GM21529 (cell line): ENCODE measurements around the gene DNAH7.
"Not testable (repeated sequence)": the region's sequence is repeated elsewhere in the genome, so short reads cannot be mapped to it uniquely, and the experiment has no call there.

Experiments
- ATAC-seq: cut with Tn5 transposase; IDR thresholded peaks from one replicate; pipeline ENCODE4 v1.9.1; 2021; ENCODE audit not compliant: unreplicated experiment

DNAH7 gene

GRCh38 chr2:195734395-195734794 is 334.2 kb downstream of the DNAH7 start:
- ATAC-seq: no peak

GRCh38 chr2:195733831-195734230 is 334.8 kb downstream of the DNAH7 start:
- ATAC-seq: no peak

GRCh38 chr2:195732574-195732973 is 336.1 kb downstream of the DNAH7 start:
- ATAC-seq: no peak

- no peak for ATAC-seq
Measured at GRCh38 chr2:195730912-195731311, 337.7 kb downstream of the DNAH7 start.

- ATAC-seq: no peak
Measured at GRCh38 chr2:195727106-195727505, 341.5 kb downstream of the DNAH7 start.

- ATAC-seq: no peak
Measured at GRCh38 chr2:195722075-195722474, 346.6 kb downstream of the DNAH7 start.

GRCh38 chr2:195721042-195721441 is 347.6 kb downstream of the DNAH7 start:
- no peak for ATAC-seq

GRCh38 chr2:195716466-195716865 is 352.2 kb downstream of the DNAH7 start:
- no peak for ATAC-seq

GRCh38 chr2:195711478-195711877 is 357.2 kb downstream of the DNAH7 start:
- peak; percentile 65 for ATAC-seq

- no peak for ATAC-seq
Measured at GRCh38 chr2:195709901-195710806, 358.5 kb downstream of the DNAH7 start.

- no peak for ATAC-seq
Measured at GRCh38 chr2:195706161-195706900, 362.3 kb downstream of the DNAH7 start.

- ATAC-seq: no peak
Measured at GRCh38 chr2:195700480-195700879, 368.2 kb downstream of the DNAH7 start.

- ATAC-seq: peak; percentile 42
Measured at GRCh38 chr2:195697681-195698220, 370.9 kb downstream of the DNAH7 start.

GRCh38 chr2:195696012-195696411 is 372.6 kb downstream of the DNAH7 start:
- ATAC-seq: no peak

GRCh38 chr2:195695002-195695631 is 373.5 kb downstream of the DNAH7 start:
- ATAC-seq: no peak

GRCh38 chr2:195694553-195694952 is 374.1 kb downstream of the DNAH7 start:
- ATAC-seq: no peak

GRCh38 chr2:195692531-195692930 is 376.1 kb downstream of the DNAH7 start:
- ATAC-seq: not testable (repeated sequence)
